ENCODE data around the gene BGN. TPM values are rescaled to one million over a fixed set of nuclear protein-coding genes. Genes with fewer than 3 reads are reported as not detected.

Gene BGN
- total and polyA plus RNA-seq, 3 experiments from 2014 or later, result not detected

DNA sequence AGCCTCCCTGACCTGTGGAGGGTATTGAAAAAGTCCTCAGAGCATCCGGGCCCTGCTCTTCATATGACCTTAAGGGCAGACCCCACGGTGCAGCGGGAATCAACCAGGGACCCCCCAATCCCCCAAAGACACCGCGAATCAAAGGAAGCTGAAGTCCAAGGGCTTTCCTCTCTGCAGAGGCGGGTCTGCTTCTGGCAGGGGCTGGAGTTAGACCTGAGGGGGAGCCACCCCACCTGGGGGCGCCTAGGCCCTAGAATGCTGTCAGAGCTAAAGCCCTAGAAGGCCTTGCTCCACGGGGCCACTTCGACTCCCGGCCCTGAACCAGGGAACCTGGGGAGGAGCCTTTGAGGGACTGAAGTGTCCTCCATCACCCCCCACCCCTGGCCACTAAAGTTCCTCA, 21.7 kb upstream of the BGN start:
- H3K36me3 ChIP-seq (ENCODE audit: insufficient read depth, low read length), result no peaks in the 10 kb centered on the region
- H3K27me3 ChIP-seq (ENCODE audit: insufficient read depth, low read length, poor library complexity, severe bottlenecking), result no peaks in the 10 kb centered on the region
- Mint-ChIP-seq H3K36me3 (no peaks in the 10 kb centered on the region), H3K27me3 (peaks cover 0 to 4% of the 10 kb centered on the region in 2 donors), H3K4me1 (peaks cover 0 to 20% (median 15%) of the 10 kb centered on the region in 3 donors), H3K27ac (peak overlapping the region in 1 of 8 donors; percentile 30), H3K9me3 (no peaks in the 10 kb centered on the region), H3K4me3 (peak overlapping the region in 4 of 7 donors; percentile 32 to 62 (median 44))
- H3K27ac ChIP-seq (ENCODE audit: low read depth, low read length), result no peak overlapping the region
- POLR2A ChIA-PET, result no interaction called here
- H3K4me3 ChIP-seq (ENCODE audit: low read length), result no peak overlapping the region
- H3K9me3 ChIP-seq (ENCODE audit: low read length), result no peaks in the 10 kb centered on the region
- CTCF ChIA-PET, result interaction anchor here (4.0 kb wide), 1 partner anchor 34 kb away, joined by 31 read pairs; no protein-coding TSS in a partner anchor
- no peak for DNase-seq
- peaks cover 16% of the 10 kb centered on the region for H3K4me1 ChIP-seq (ENCODE audit: insufficient read depth, low read length)

DNA sequence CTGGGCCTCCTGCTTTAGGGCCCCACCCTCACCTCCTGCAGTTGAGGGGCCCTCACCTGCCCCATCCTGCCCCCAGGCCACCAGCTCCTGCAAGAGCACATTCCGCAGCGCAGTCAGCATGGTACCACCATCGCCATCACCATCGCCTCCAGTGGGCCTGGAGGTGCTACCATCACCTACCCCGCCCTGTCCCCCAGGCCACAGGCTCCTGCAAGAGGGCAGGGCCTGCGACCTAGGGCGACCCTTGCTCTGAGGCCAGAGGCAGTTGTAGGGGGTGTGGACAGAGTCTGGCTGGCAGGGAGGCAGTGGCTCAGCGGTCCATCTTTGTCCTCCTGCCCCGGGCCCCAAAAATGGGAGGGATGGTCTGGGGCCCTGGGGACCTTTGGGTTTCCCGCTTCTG, 20.5 kb upstream of the BGN start:
- H3K27ac ChIP-seq (ENCODE audit: low read depth, low read length), result no peak overlapping the region
- H3K36me3 ChIP-seq (ENCODE audit: insufficient read depth, low read length), result no peaks in the 10 kb centered on the region
- H3K9me3 ChIP-seq (ENCODE audit: low read length), result no peaks in the 10 kb centered on the region
- Mint-ChIP-seq H3K4me3 (peak overlapping the region in 5 of 7 donors; percentile 42 to 71 (median 47)), H3K4me1 (peaks cover 0 to 15% (median 12%) of the 10 kb centered on the region in 3 donors), H3K36me3 (no peaks in the 10 kb centered on the region), H3K27me3 (peaks cover 0 to 4% of the 10 kb centered on the region in 2 donors), H3K9me3 (no peaks in the 10 kb centered on the region), H3K27ac (no peak overlapping the region)
- POLR2A ChIA-PET, result no interaction called here
- no peak overlapping the region for H3K4me3 ChIP-seq (ENCODE audit: low read length)
- CTCF ChIA-PET, result no interaction called here
- H3K27me3 ChIP-seq (ENCODE audit: insufficient read depth, low read length, poor library complexity, severe bottlenecking), result no peaks in the 10 kb centered on the region
- peaks cover 16% of the 10 kb centered on the region for H3K4me1 ChIP-seq (ENCODE audit: insufficient read depth, low read length)
- no peak for DNase-seq

DNA sequence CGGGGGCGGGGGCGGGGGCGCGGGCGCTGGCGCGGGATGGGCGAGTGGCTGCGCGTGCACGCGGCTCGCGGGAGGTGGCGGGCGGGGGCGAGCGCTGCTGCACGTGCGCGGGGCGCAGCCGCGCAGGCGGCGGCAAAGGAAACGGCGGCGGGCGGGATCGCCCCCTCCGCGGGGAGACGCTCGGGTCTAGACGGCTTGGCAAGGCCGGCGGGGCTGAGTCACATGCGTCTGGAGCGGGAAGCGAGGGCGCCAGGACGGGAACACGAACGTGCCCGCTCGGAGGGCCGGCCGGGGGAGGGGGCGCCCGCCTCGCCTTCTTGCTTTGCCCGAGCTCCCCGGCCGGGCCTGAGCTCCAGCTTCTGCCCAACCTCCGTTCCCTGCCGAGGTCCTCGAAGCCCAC, 20.1 kb upstream of the BGN start:
- H3K4me1 Mint-ChIP-seq, result peaks cover 0 to 12% (median 10%) of the 10 kb centered on the region in 3 donors
- peak; percentile 35 to 67 (median 42) for DNase-seq
- Histone ChIP-seq H3K4me1 (ENCODE audit: insufficient read depth, low read length) (peaks cover 12% of the 10 kb centered on the region), H3K27me3 (ENCODE audit: insufficient read depth, low read length, poor library complexity, severe bottlenecking) (no peaks in the 10 kb centered on the region), H3K36me3 (ENCODE audit: insufficient read depth, low read length) (no peaks in the 10 kb centered on the region), H3K9me3 (ENCODE audit: low read length) (no peaks in the 10 kb centered on the region), H3K27ac (ENCODE audit: low read depth, low read length) (no peak overlapping the region), H3K4me3 (ENCODE audit: low read length) (no peak overlapping the region)
- H3K4me3 Mint-ChIP-seq, result no peak overlapping the region
- peaks cover 0 to 4% of the 10 kb centered on the region in 2 donors for H3K27me3 Mint-ChIP-seq
- ChIA-PET POLR2A (no interaction called here), CTCF (no interaction called here)
- H3K36me3 Mint-ChIP-seq, result no peaks in the 10 kb centered on the region
- H3K9me3 Mint-ChIP-seq, result no peaks in the 10 kb centered on the region
- H3K27ac Mint-ChIP-seq, result no peak overlapping the region

DNA sequence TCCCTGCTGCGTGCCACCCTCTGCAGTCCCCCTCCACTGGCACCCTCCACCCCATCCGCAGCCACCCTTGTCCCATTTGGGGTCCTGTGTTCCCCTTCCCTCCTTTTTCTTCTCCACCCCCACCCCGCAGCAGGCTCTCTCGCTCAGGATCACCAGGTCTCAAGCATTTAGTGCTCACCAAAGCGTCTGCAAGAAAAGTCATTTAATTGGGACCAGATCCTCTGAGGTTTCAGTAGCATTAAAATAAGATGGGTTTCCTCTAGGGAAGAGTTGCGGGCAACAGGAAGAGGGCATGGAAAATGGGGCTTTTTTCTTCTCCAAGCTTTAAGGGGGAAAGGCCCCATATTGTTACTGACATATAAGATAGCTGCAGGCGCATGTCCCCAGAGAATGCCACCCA, 19.5 kb upstream of the BGN start:
- CTCF ChIA-PET, result no interaction called here
- POLR2A ChIA-PET, result no interaction called here
- peak overlapping the region in 6 of 7 donors; percentile 20 to 68 (median 54) for H3K4me3 Mint-ChIP-seq
- DNase-seq, result no peak
- no peaks in the 10 kb centered on the region for H3K36me3 Mint-ChIP-seq
- peaks cover 0 to 10% (median 9%) of the 10 kb centered on the region in 3 donors for H3K4me1 Mint-ChIP-seq
- no peaks in the 10 kb centered on the region for H3K9me3 Mint-ChIP-seq
- no peaks in the 10 kb centered on the region for H3K9me3 ChIP-seq (ENCODE audit: low read length)
- peak overlapping the region in 1 of 8 donors; percentile 29 for H3K27ac Mint-ChIP-seq
- H3K27ac ChIP-seq (ENCODE audit: low read depth, low read length), result no peak overlapping the region
- H3K27me3 ChIP-seq (ENCODE audit: insufficient read depth, low read length, poor library complexity, severe bottlenecking), result no peaks in the 10 kb centered on the region
- H3K4me3 ChIP-seq (ENCODE audit: low read length), result no peak overlapping the region
- no peaks in the 10 kb centered on the region for H3K36me3 ChIP-seq (ENCODE audit: insufficient read depth, low read length)
- peaks cover 0 to 4% of the 10 kb centered on the region in 2 donors for H3K27me3 Mint-ChIP-seq
- H3K4me1 ChIP-seq (ENCODE audit: insufficient read depth, low read length), result peaks cover 12% of the 10 kb centered on the region

DNA sequence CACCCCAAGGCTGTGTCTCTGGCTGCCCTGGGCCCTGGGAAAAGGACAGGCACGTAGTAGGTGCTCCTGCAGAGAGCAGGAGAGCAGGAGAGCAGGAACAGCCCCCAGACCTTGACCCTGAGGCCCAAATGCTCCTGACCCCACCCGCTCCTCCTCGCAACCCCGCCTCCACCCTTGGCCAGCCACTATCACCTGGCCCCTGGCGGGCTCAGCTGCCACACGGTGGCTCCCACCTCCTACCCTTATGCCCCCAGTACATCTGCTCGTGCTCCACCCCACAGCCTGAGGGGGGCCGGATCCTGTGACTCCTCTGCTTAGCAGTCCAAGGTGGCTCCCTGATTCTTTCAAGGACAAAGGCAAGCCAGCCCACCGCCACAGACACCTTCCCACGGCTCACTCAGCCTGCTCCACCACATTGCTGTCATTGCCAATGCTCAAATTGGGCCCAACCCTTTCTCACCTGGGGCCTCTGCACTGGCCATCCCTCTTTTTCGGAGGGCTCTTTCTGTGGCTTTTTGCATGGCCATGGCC, 19.0 kb upstream of the BGN start:
- Mint-ChIP-seq H3K27ac (peak overlapping the region in 3 of 8 donors; percentile 49 to 61 (median 56)), H3K4me3 (peak overlapping the region in 4 of 7 donors; percentile 16 to 69 (median 35)), H3K27me3 (peaks cover 0 to 4% of the 10 kb centered on the region in 2 donors), H3K4me1 (peaks cover 0 to 10% (median 9%) of the 10 kb centered on the region in 3 donors), H3K9me3 (no peaks in the 10 kb centered on the region), H3K36me3 (no peaks in the 10 kb centered on the region)
- Histone ChIP-seq H3K4me1 (ENCODE audit: insufficient read depth, low read length) (peaks cover 12% of the 10 kb centered on the region), H3K9me3 (ENCODE audit: low read length) (no peaks in the 10 kb centered on the region), H3K36me3 (ENCODE audit: insufficient read depth, low read length) (no peaks in the 10 kb centered on the region), H3K4me3 (ENCODE audit: low read length) (no peak overlapping the region), H3K27ac (ENCODE audit: low read depth, low read length) (no peak overlapping the region), H3K27me3 (ENCODE audit: insufficient read depth, low read length, poor library complexity, severe bottlenecking) (no peaks in the 10 kb centered on the region)
- ChIA-PET POLR2A (no interaction called here), CTCF (no interaction called here)
- no peak for DNase-seq

DNA sequence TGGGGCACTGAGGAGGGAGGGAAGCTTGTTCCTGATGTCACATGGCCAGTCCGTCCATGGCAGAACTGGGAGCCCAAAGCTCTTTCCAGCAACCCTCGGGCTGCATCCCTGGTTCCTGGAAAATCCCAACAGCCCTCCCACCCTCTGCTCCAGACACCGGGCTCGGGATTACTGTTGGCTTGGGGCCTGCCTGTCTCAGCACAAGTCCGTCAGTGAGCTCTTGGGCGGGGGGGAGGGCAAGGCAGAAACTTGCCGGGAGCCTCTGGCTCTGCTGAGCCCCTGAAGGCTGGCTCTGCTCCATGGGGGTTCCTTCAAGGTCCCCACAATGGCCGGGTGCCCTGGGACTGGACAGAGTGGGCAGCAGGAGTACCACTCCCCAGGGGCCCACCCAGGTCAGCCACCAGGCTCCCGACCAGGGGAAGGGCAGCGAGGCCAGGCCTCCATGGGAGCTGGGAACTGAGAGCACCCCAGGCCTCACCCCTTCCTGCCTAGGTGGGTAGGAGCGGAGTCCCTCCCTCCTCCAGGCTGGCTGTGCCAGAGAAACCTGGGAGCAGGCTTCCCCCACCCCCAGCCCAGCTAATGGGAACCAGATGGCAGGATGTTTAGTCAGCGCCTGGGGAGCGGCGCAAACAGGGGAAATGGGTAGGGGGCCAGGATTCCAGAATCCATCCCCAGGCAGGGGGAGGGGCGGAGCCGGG, 18.0 kb upstream of the BGN start:
- CTCF ChIA-PET, result no interaction called here
- no peaks in the 10 kb centered on the region for H3K36me3 Mint-ChIP-seq
- Histone ChIP-seq H3K4me3 (ENCODE audit: low read length) (no peak overlapping the region), H3K27me3 (ENCODE audit: insufficient read depth, low read length, poor library complexity, severe bottlenecking) (no peaks in the 10 kb centered on the region), H3K27ac (ENCODE audit: low read depth, low read length) (no peak overlapping the region), H3K4me1 (ENCODE audit: insufficient read depth, low read length) (peaks cover 5% of the 10 kb centered on the region), H3K36me3 (ENCODE audit: insufficient read depth, low read length) (no peaks in the 10 kb centered on the region), H3K9me3 (ENCODE audit: low read length) (no peaks in the 10 kb centered on the region)
- H3K4me1 Mint-ChIP-seq, result peaks cover 0 to 4% (median 4%) of the 10 kb centered on the region in 3 donors
- no peaks in the 10 kb centered on the region for H3K9me3 Mint-ChIP-seq
- no peak overlapping the region for H3K27ac Mint-ChIP-seq
- no peak for DNase-seq
- H3K27me3 Mint-ChIP-seq, result peaks cover 0 to 4% of the 10 kb centered on the region in 2 donors
- H3K4me3 Mint-ChIP-seq, result no peak overlapping the region
- POLR2A ChIA-PET, result no interaction called here

DNA sequence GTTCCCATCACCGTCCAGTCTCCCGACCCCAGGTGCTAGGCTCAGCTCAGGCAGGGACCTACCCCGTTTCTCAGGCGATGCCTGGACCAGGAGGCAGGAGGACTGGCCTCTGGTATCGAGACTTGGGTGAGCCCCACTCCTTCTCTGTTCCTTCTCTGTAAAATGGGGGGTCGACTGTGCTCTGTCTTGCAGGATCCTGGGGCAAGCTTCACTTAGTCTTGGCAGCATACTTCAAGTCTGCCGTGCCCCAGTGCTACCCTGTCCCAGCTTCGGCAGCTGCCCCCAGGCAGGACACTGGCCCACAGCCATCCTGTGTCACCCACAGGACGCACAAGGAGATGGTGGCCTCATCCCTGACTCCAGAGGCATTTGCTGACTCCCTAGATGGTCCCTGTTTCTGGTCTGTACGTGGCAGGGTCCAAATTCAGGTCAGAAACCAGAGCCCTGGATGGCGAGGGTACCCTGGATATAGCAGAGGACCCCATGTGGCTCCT, 17.4 kb upstream of the BGN start:
- no peaks in the 10 kb centered on the region for H3K9me3 ChIP-seq (ENCODE audit: low read length)
- no peaks in the 10 kb centered on the region for H3K36me3 ChIP-seq (ENCODE audit: insufficient read depth, low read length)
- Mint-ChIP-seq H3K27me3 (peaks cover 0 to 4% of the 10 kb centered on the region in 2 donors), H3K36me3 (no peaks in the 10 kb centered on the region), H3K4me3 (no peak overlapping the region), H3K4me1 (peaks cover 0 to 4% (median 4%) of the 10 kb centered on the region in 3 donors), H3K9me3 (no peaks in the 10 kb centered on the region), H3K27ac (no peak overlapping the region)
- CTCF ChIA-PET, result no interaction called here
- H3K4me1 ChIP-seq (ENCODE audit: insufficient read depth, low read length), result peaks cover 5% of the 10 kb centered on the region
- no peak for DNase-seq
- POLR2A ChIA-PET, result no interaction called here
- no peaks in the 10 kb centered on the region for H3K27me3 ChIP-seq (ENCODE audit: insufficient read depth, low read length, poor library complexity, severe bottlenecking)
- H3K4me3 ChIP-seq (ENCODE audit: low read length), result no peak overlapping the region
- no peak overlapping the region for H3K27ac ChIP-seq (ENCODE audit: low read depth, low read length)

DNA sequence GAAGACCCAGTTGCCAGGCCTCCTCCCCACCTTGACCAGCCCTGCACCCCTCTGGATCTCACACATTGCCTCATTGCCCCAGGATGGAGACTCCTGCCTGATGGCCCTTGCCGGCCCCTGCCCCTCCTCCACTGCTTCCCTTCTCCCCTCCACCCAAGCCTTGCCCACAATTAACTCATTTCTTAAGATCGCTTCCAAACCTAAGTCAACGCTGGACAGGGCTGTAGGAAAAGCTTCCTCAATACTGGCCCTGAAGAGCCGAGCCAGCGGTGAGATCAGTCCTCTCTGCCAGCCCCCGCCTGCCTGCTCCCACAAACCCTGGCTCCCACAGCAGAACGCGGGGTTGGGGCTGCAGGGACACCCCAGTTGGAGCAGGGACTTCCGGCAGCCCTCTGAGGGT, 16.9 kb upstream of the BGN start:
- DNase-seq, result no peak

More for the DNA sequence above, 16.9 kb upstream of the BGN start:
- no peak overlapping the region for H3K27ac Mint-ChIP-seq
- peaks cover 0 to 4% of the 10 kb centered on the region in 2 donors for H3K27me3 Mint-ChIP-seq
- H3K36me3 ChIP-seq (ENCODE audit: insufficient read depth, low read length), result no peaks in the 10 kb centered on the region
- H3K4me3 Mint-ChIP-seq, result no peak overlapping the region
- no peaks in the 10 kb centered on the region for H3K9me3 Mint-ChIP-seq
- no peaks in the 10 kb centered on the region for H3K27me3 ChIP-seq (ENCODE audit: insufficient read depth, low read length, poor library complexity, severe bottlenecking)
- no peak overlapping the region for H3K4me3 ChIP-seq (ENCODE audit: low read length)
- POLR2A ChIA-PET, result no interaction called here
- CTCF ChIA-PET, result no interaction called here
- H3K4me1 ChIP-seq (ENCODE audit: insufficient read depth, low read length), result peaks cover 5% of the 10 kb centered on the region
- no peaks in the 10 kb centered on the region for H3K36me3 Mint-ChIP-seq
- H3K9me3 ChIP-seq (ENCODE audit: low read length), result no peaks in the 10 kb centered on the region
- no peak overlapping the region for H3K27ac ChIP-seq (ENCODE audit: low read depth, low read length)
- peaks cover 0 to 4% (median 4%) of the 10 kb centered on the region in 3 donors for H3K4me1 Mint-ChIP-seq
